Smooth muscle cell (in vitro differentiated cells): ENCODE data around the gene MYL1. TPM values are rescaled to one million over a fixed set of nuclear protein-coding genes. Genes with fewer than 3 reads are reported as not detected.
A peak's percentile ranks its signal among the peaks of the same experiment; 100 is the strongest.

ENCODE experiments used
- DNase-seq: peaks from one replicate; lab custom pipeline; 2025; ENCODE audit not compliant: unreplicated experiment; lab: John Stamatoyannopoulos, UW
- H2AFZ ChIP-seq: fragments of 200-600 bp; sonication (generic); 2 replicates; pipeline ENCODE4 v1.6.0; 2016; ENCODE audit warnings: antibody characterized with exemption, low read depth, mild to moderate bottlenecking
- H3F3A ChIP-seq: fragments of 200-600 bp; sonication (generic); 2 replicates; pipeline ENCODE4 v1.6.0; 2017; ENCODE audit warnings: antibody characterized with exemption, low read depth
- H3K27ac ChIP-seq: fragments of 200-600 bp; sonication (generic); 2 replicates; pipeline ENCODE4 v1.5.1; 2016; ENCODE audit warnings: low read depth, mild to moderate bottlenecking
- H3K27me3 ChIP-seq: fragments of 200-600 bp; sonication (generic); 2 replicates; pipeline ENCODE4 v1.6.1; 2016; ENCODE audit warnings: low read depth, mild to moderate bottlenecking
- H3K36me3 ChIP-seq: fragments of 200-600 bp; sonication (generic); 2 replicates; pipeline ENCODE4 v1.5.1; 2016; ENCODE audit warnings: low read depth
- H3K4me1 ChIP-seq: fragments of 200-600 bp; sonication (generic); 2 replicates; pipeline ENCODE4 v1.5.1; 2016; ENCODE audit warnings: low read depth
- H3K4me2 ChIP-seq: fragments of 200-600 bp; sonication (generic); 2 replicates; pipeline ENCODE4 v1.6.0; 2016; ENCODE audit warnings: mild to moderate bottlenecking
- H3K4me3 ChIP-seq: fragments of 200-600 bp; sonication (generic); 2 replicates; pipeline ENCODE4 v1.5.1; 2016; ENCODE audit warnings: mild to moderate bottlenecking
- H3K79me2 ChIP-seq: fragments of 200-600 bp; sonication (generic); 2 replicates; pipeline ENCODE4 v1.6.0; 2016; ENCODE audit warnings: low read depth, mild to moderate bottlenecking
- H3K9ac ChIP-seq: fragments of 200-600 bp; sonication (generic); 2 replicates; pipeline ENCODE4 v1.6.0; 2016; ENCODE audit warnings: low read depth
- H3K9me3 ChIP-seq: fragments of 200-600 bp; sonication (generic); replicated peaks from 2 replicates; pipeline ENCODE4 v1.5.1; 2016; ENCODE audit warnings: low read depth
- H4K20me1 ChIP-seq: fragments of 200-600 bp; sonication (generic); 2 replicates; pipeline ENCODE4 v1.6.0; 2016; ENCODE audit warnings: low read depth
- WGBS: methylation state at CpG from one replicate; pipeline ENCODE4 v1.1.7; 2016; ENCODE audit warnings: low lambda C conversion rate; 5-methylcytosine and 5-hydroxymethylcytosine counted together
- polyA plus RNA-seq: library from polyadenylated mRNA; unstranded; fragments of >200 nt; fragmentation: Nextera tagmentation; extraction: Ambion mirVana; gene quantifications from 2 replicates; pipeline ENCODE4 v1.2.1, GENCODE V29; 2016
- total RNA-seq: library from RNA; depleted of rRNA; stranded (reverse); fragments of >200 nt; gene quantifications from 2 replicates; pipeline ENCODE4 v1.2.3, GENCODE V29; 2014
- TF ChIP-seq, protein P1 (sequence below): fragments of 200-600 bp; sonication (generic); IDR thresholded peaks from 2 replicates; pipeline ENCODE4 v1.5.1; 2017; ENCODE audit warnings: borderline replicate concordance, mild to moderate bottlenecking, antibody characterized with exemption; ENCODE audit not compliant: insufficient read depth, poor library complexity, severe bottlenecking

The MYL1 gene
- total and polyA plus RNA-seq, 2 experiments from 2014 or later: not detected

DNA sequence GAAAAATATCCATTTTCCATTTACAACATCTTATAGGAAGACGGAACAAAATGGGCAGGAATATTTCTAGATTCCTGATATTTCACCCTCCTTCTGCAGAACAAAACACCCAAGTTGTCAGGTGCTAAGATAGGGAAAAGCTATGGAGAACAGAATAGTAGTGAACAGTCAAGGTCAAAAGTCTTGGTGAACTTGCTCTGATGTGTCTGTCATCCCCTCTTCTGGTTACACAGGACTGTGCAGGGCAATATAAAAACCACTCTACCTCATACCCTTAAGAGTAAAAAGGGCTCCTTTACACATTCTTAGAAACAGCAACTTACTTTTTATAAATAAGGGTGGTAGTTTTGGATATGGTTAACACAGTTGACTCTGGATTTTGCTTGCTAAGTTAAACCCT lies 4.4 kb downstream of the MYL1 start:
- Histone ChIP-seq H3K79me2 (no peaks in the 10 kb centered on the region), H2AFZ (no peak overlapping the region), H3K27me3 (no peaks in the 10 kb centered on the region), H3K36me3 (no peaks in the 10 kb centered on the region), H3K27ac (no peak overlapping the region), H3K4me2 (no peak overlapping the region), H3K9ac (no peak overlapping the region), H4K20me1 (no peaks in the 10 kb centered on the region), H3K4me1 (no peaks in the 10 kb centered on the region), H3K9me3 (no peaks in the 10 kb centered on the region), H3F3A (no peaks in the 10 kb centered on the region), H3K4me3 (no peak overlapping the region)
- 0% methylated on average over 1 of the region's 1 CpG for whole genome bisulfite sequencing
- TF ChIP-seq, protein P1, sequence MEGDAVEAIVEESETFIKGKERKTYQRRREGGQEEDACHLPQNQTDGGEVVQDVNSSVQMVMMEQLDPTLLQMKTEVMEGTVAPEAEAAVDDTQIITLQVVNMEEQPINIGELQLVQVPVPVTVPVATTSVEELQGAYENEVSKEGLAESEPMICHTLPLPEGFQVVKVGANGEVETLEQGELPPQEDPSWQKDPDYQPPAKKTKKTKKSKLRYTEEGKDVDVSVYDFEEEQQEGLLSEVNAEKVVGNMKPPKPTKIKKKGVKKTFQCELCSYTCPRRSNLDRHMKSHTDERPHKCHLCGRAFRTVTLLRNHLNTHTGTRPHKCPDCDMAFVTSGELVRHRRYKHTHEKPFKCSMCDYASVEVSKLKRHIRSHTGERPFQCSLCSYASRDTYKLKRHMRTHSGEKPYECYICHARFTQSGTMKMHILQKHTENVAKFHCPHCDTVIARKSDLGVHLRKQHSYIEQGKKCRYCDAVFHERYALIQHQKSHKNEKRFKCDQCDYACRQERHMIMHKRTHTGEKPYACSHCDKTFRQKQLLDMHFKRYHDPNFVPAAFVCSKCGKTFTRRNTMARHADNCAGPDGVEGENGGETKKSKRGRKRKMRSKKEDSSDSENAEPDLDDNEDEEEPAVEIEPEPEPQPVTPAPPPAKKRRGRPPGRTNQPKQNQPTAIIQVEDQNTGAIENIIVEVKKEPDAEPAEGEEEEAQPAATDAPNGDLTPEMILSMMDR: no peak
- DNase-seq: no peak

- DNase-seq: no peak
- TF ChIP-seq, protein P1: no peak
- H4K20me1 ChIP-seq: no peaks in the 10 kb centered on the region
- no peaks in the 10 kb centered on the region for H3K36me3 ChIP-seq
- no peak overlapping the region for H2AFZ ChIP-seq
- no peaks in the 10 kb centered on the region for H3K27me3 ChIP-seq
- H3K4me2 ChIP-seq: peak overlapping the region; percentile 30
- H3K9ac ChIP-seq: no peak overlapping the region
- H3K9me3 ChIP-seq: no peaks in the 10 kb centered on the region
- no peaks in the 10 kb centered on the region for H3F3A ChIP-seq
- WGBS: 30% methylated on average over 1 of the region's 1 CpG
- H3K79me2 ChIP-seq: no peaks in the 10 kb centered on the region
- H3K27ac ChIP-seq: no peak overlapping the region
- H3K4me3 ChIP-seq: no peak overlapping the region
- H3K4me1 ChIP-seq: no peaks in the 10 kb centered on the region
Observed at GRCh38 chr2:210309548-210310233, 5.3 kb downstream of the MYL1 start.

- H2AFZ ChIP-seq: no peak overlapping the region
- no peak for DNase-seq
- H3K79me2 ChIP-seq: no peaks in the 10 kb centered on the region
- no peaks in the 10 kb centered on the region for H3K27me3 ChIP-seq
- H3K4me1 ChIP-seq: peaks cover 4% of the 10 kb centered on the region
- no peak overlapping the region for H3K9ac ChIP-seq
- H3K4me2 ChIP-seq: no peak overlapping the region
- WGBS: 90% methylated on average over 3 of the region's 3 CpGs
- no peak overlapping the region for H3K4me3 ChIP-seq
- no peaks in the 10 kb centered on the region for H3K9me3 ChIP-seq
- TF ChIP-seq, protein P1: no peak
- no peak overlapping the region for H3K27ac ChIP-seq
- no peaks in the 10 kb centered on the region for H4K20me1 ChIP-seq
- H3K36me3 ChIP-seq: no peaks in the 10 kb centered on the region
- H3F3A ChIP-seq: no peaks in the 10 kb centered on the region
Observed at GRCh38 chr2:210303498-210303897, 11.5 kb downstream of the MYL1 start.

DNA sequence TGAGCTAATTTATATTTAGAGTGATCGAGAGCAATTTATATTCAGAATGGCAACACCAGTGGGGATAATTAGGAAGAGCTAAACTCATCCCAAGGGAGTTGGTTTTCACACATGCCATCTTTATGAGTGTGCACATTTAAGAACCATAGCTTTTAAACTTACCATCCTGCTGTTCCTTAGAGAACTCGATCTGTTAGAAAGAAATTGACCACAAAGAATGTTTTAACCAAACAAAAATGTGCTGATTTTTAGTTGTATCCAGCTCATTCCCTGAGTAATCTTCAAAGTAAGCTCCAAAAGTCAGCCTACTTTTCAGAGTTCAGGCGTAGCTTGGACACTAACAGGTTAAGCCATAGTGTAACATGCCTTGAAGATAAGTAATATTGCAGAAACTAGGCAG lies 12.6 kb downstream of the MYL1 start:
- DNase-seq: no peak
- H3K36me3 ChIP-seq: no peaks in the 10 kb centered on the region
- WGBS: 40% methylated on average over 3 of the region's 3 CpGs
- no peak overlapping the region for H3K9ac ChIP-seq
- H3K4me3 ChIP-seq: no peak overlapping the region
- H2AFZ ChIP-seq: no peak overlapping the region
- peak overlapping the region; percentile 71 for H3K4me2 ChIP-seq
- H3K27ac ChIP-seq: no peak overlapping the region
- H3F3A ChIP-seq: no peaks in the 10 kb centered on the region
- H3K27me3 ChIP-seq: no peaks in the 10 kb centered on the region
- H3K4me1 ChIP-seq: peaks cover 4% of the 10 kb centered on the region
- no peaks in the 10 kb centered on the region for H3K9me3 ChIP-seq
- no peaks in the 10 kb centered on the region for H4K20me1 ChIP-seq
- H3K79me2 ChIP-seq: no peaks in the 10 kb centered on the region
- TF ChIP-seq, protein P1: no peak
